Measurements from ENCODE around the gene OMP. TPM values are rescaled to one million over a fixed set of nuclear protein-coding genes. Genes with fewer than 3 reads are reported as not detected.
A peak's percentile ranks its signal among the peaks of the same experiment; 100 is the strongest.

Gene OMP
- total and polyA plus RNA-seq, 5 experiments from 2014 or later: 1.1 TPM; not detected in 4

- H3K27me3 Mint-ChIP-seq: no peaks in the 10 kb centered on the region
- no peak overlapping the region for H3K4me3 Mint-ChIP-seq
- POLR2A ChIA-PET: no interaction called here
- DNase-seq (no peak), ATAC-seq (no peak)
- no peak overlapping the region for H3K27ac Mint-ChIP-seq
- peaks cover 0 to 2% (median 0%) of the 10 kb centered on the region in 3 donors for H3K36me3 Mint-ChIP-seq
- H3K4me1 Mint-ChIP-seq: no peaks in the 10 kb centered on the region
- no peaks in the 10 kb centered on the region for H3K9me3 Mint-ChIP-seq
These were observed 679 bp downstream of the OMP start for GRCh38 chr11:77103319-77103718.

- POLR2A ChIA-PET: no interaction called here
- no peaks in the 10 kb centered on the region for H3K4me1 Mint-ChIP-seq
- peaks cover 0 to 2% (median 0%) of the 10 kb centered on the region in 3 donors for H3K36me3 Mint-ChIP-seq
- no peak for DNase-seq
- no peak overlapping the region for H3K27ac Mint-ChIP-seq
- no peak for ATAC-seq
- no peaks in the 10 kb centered on the region for H3K27me3 Mint-ChIP-seq
- no peaks in the 10 kb centered on the region for H3K9me3 Mint-ChIP-seq
- no peak overlapping the region for H3K4me3 Mint-ChIP-seq
These were observed 2.1 kb downstream of the OMP start for GRCh38 chr11:77104727-77105126.

- H3K27me3 Mint-ChIP-seq: no peaks in the 10 kb centered on the region
- H3K9me3 Mint-ChIP-seq: no peaks in the 10 kb centered on the region
- POLR2A ChIA-PET: no interaction called here
- peaks cover 0 to 2% (median 0%) of the 10 kb centered on the region in 3 donors for H3K36me3 Mint-ChIP-seq
- no peak overlapping the region for H3K27ac Mint-ChIP-seq
- no peak overlapping the region for H3K4me3 Mint-ChIP-seq
- DNase-seq (no peak), ATAC-seq (no peak)
- no peaks in the 10 kb centered on the region for H3K4me1 Mint-ChIP-seq
These were observed 3.7 kb downstream of the OMP start for GRCh38 chr11:77106321-77106720.

- H3K27ac Mint-ChIP-seq: no peak overlapping the region
- no peak for ATAC-seq
- DNase-seq: no peak
- H3K4me1 Mint-ChIP-seq: no peaks in the 10 kb centered on the region
- H3K4me3 Mint-ChIP-seq: no peak overlapping the region
- no peaks in the 10 kb centered on the region for H3K9me3 Mint-ChIP-seq
- POLR2A ChIA-PET: no interaction called here
- H3K27me3 Mint-ChIP-seq: no peaks in the 10 kb centered on the region
- peaks cover 0 to 2% (median 0%) of the 10 kb centered on the region in 3 donors for H3K36me3 Mint-ChIP-seq
These were observed 4.1 kb downstream of the OMP start for GRCh38 chr11:77106759-77107158.

GRCh38 chr11:77107950-77108349 is 5.3 kb downstream of the OMP start:
- no peak overlapping the region for H3K4me3 Mint-ChIP-seq
- ATAC-seq: no peak
- H3K9me3 Mint-ChIP-seq: no peaks in the 10 kb centered on the region
- peak overlapping the region in 1 of 10 donors; percentile 60 for H3K27ac Mint-ChIP-seq
- peaks cover 0 to 2% (median 0%) of the 10 kb centered on the region in 3 donors for H3K36me3 Mint-ChIP-seq
- no peak for DNase-seq
- H3K27me3 Mint-ChIP-seq: no peaks in the 10 kb centered on the region
- H3K4me1 Mint-ChIP-seq: no peaks in the 10 kb centered on the region
- POLR2A ChIA-PET: no interaction called here

- Mint-ChIP-seq H3K4me1 (peaks cover 0 to 2% (median 0%) of the 10 kb centered on the region in 4 donors), H3K36me3 (no peaks in the 10 kb centered on the region), H3K27ac (peak overlapping the region in 1 of 10 donors; percentile 60), H3K9me3 (no peaks in the 10 kb centered on the region), H3K27me3 (no peaks in the 10 kb centered on the region), H3K4me3 (no peak overlapping the region)
- POLR2A ChIA-PET: no interaction called here
- ATAC-seq (no peak), DNase-seq (no peak)
These were observed 5.8 kb downstream of the OMP start for GRCh38 chr11:77108436-77108835.

DNA sequence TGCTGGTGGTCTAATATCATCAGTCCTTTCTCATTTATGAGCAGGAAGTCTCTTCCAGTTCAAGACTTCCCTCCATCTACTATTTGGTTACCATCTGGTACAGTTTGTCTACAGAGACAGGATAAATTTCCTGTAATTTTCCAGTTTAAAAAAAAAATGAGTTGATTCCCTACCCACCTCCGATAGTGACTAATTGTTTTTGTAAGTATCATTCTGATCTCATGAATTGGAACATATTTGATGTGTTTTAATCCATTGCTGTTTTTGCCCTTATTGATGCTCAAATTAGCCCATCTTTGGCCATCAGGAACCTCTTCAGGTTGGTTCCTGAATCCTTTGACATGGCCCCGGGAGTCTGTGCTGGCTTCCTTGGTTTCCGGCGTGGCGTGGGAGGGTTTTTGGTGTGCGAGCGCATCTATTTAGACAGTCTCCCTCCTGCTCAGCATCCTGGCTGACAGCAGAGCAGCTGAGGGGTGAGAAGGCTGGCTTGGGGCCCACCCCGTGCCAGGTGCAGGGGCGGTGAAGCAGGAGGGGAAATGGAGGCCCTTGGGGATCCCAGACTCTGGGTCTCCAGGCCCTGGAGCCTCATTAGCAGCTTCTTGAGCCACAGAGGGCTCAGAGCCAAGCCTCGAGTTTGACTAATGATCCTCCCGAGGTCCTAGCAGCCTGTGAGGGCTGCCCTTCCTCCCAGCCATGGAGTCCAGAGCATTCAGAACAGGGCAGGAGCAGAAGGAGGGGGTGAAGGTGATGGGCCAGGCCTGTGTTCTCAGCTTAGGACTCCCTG is 6.8 kb downstream of the OMP start:
- H3K27me3 Mint-ChIP-seq: no peaks in the 10 kb centered on the region
- H3K4me3 Mint-ChIP-seq: no peak overlapping the region
- H3K4me1 Mint-ChIP-seq: peaks cover 0 to 2% (median 0%) of the 10 kb centered on the region in 4 donors
- no peaks in the 10 kb centered on the region for H3K9me3 Mint-ChIP-seq
- POLR2A ChIA-PET: no interaction called here
- no peak overlapping the region for H3K27ac Mint-ChIP-seq
- ATAC-seq (no peak), DNase-seq (no peak)
- H3K36me3 Mint-ChIP-seq: no peaks in the 10 kb centered on the region

- Mint-ChIP-seq H3K9me3 (no peaks in the 10 kb centered on the region), H3K4me1 (peaks cover 0 to 2% (median 0%) of the 10 kb centered on the region in 4 donors), H3K36me3 (peaks cover 0 to 2% (median 0%) of the 10 kb centered on the region in 3 donors), H3K27me3 (no peaks in the 10 kb centered on the region), H3K4me3 (no peak overlapping the region), H3K27ac (peak overlapping the region in 1 of 10 donors; percentile 85)
- ATAC-seq (no peak), DNase-seq (no peak)
- POLR2A ChIA-PET: no interaction called here
These were observed 8.2 kb downstream of the OMP start for GRCh38 chr11:77110836-77111235.

DNA sequence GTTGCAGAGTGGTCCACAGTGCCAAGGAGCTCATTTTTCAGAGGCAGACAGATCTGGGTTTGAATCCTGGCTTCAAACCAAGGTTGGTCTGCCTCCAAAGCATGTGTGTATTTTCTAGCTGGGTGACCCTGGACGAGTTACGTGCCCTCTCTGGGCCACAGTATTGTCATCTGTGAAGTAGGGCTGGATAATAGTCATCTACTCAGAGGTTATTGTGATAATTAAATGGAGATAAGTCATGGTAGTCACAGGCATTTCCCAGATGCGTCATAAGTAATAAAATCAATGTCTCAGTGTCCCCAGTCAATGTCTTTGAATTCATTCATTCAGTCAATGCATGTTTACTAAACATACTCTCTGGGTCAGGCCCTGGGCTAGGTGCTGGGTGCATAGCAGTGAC is 8.6 kb downstream of the OMP start:
- Mint-ChIP-seq H3K4me1 (peaks cover 0 to 2% (median 0%) of the 10 kb centered on the region in 4 donors), H3K27me3 (no peaks in the 10 kb centered on the region), H3K4me3 (no peak overlapping the region), H3K27ac (peak overlapping the region in 3 of 10 donors; percentile 22 to 85 (median 47)), H3K36me3 (peaks cover 0 to 2% (median 0%) of the 10 kb centered on the region in 3 donors), H3K9me3 (no peaks in the 10 kb centered on the region)
- DNase-seq (no peak), ATAC-seq (no peak)
- POLR2A ChIA-PET: no interaction called here

DNA sequence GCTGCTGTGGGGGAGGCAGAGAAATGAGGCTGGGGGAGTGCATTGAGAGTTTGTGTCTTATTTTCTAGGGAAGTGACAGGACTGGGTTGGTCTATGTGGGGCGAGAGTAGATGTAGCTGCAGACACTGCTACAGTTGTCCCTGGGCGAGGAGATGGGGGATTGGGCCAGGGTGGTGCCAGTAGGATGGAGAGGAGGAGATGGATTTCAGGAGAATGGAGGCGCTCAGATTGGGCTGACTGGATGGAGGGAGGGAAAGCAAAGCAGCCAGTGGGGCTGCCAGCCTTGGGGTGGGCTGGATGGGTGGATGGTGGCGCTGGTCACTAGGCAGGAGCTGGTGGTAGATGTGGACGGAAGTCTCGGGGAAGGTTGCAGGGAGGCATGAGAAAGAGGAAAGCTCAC is 9.3 kb downstream of the OMP start:
- no peaks in the 10 kb centered on the region for H3K9me3 Mint-ChIP-seq
- ATAC-seq (no peak), DNase-seq (no peak)
- POLR2A ChIA-PET: no interaction called here
- H3K4me3 Mint-ChIP-seq: no peak overlapping the region
- H3K36me3 Mint-ChIP-seq: peaks cover 0 to 2% (median 0%) of the 10 kb centered on the region in 3 donors
- H3K4me1 Mint-ChIP-seq: peaks cover 0 to 2% (median 0%) of the 10 kb centered on the region in 4 donors
- H3K27ac Mint-ChIP-seq: peak overlapping the region in 3 of 10 donors; percentile 22 to 52 (median 47)
- no peaks in the 10 kb centered on the region for H3K27me3 Mint-ChIP-seq

DNA sequence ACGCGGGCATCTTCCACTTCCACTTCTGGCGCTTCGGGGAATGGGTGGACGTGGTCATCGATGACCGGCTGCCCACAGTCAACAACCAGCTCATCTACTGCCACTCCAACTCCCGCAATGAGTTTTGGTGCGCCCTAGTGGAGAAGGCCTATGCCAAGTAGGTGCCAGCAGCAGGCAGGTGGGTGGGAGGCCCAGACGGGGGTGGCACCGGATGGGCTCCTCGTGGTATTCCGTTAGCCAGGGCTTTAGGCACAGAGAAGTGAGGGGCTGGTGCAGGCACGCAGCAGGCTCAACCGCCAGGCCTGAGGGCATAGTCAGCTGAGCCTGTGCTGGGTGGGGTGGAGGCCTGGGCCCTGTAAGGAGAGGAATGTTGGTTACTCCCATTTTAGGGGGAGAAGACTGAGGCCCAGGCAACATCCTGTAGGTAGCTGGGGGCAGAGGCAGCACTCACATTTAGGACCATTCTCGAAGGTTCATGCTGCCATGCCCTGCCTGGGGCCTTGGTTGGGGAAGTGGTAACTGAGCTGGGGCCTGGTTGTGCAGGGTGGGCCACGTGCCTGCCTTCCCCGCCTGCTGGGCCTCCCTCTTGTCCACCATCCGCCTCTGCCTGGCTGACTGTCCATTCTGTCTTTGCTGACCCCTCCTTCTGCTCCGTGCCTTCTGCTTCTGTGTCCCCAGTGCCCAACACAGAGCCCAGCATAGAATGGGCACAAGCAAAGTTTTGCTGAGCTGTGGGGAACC is 10.2 kb downstream of the OMP start:
- Mint-ChIP-seq H3K36me3 (peaks cover 0 to 2% (median 0%) of the 10 kb centered on the region in 3 donors), H3K27me3 (no peaks in the 10 kb centered on the region), H3K4me1 (peaks cover 0 to 2% (median 0%) of the 10 kb centered on the region in 4 donors), H3K4me3 (no peak overlapping the region), H3K27ac (peak overlapping the region in 3 of 10 donors; percentile 40 to 59 (median 55)), H3K9me3 (no peaks in the 10 kb centered on the region)
- POLR2A ChIA-PET: interaction anchor here (0.8 kb wide), 1 partner anchor 65 kb away, joined by 8 read pairs; no protein-coding TSS in a partner anchor
- no peak for DNase-seq
- no peak for ATAC-seq

DNA sequence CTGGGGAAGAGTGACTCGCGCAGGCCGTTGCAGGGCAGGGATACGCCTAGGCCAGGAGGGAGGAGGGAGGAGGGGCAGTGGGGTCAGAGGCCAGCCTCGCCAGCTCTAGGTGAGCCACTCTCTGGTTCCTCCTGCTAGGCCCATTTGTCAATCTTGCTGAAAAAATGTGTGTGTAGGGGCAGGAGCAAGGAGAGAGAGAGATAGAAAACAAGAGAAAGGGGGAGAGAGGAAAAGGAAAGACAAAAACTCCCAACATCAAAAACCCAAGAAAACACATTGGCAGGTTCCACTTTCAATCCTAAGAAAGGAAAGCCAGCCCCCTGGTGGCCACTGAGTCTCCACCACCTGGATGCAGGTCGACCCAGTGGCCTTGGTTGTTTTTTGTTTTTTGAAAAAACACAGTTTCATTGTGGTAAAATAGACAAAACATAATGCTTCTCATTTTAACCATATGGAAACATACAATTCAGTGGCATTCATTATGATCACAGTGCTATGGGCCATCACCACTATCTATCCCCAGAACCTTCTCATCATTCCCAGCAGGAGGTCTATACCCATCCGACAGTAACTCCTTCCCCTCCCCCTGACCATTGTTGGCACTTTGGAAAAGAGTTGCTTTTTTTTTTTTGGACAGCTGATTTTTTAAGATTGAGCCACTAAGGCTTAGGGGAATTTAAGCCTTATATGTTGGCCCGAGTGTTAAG is 10.9 kb downstream of the OMP start:
- POLR2A ChIA-PET: interaction anchor here (0.8 kb wide), 1 partner anchor 66 kb away, joined by 8 read pairs; no protein-coding TSS in a partner anchor
- no peak overlapping the region for H3K4me3 Mint-ChIP-seq
- H3K27ac Mint-ChIP-seq: peak overlapping the region in 2 of 10 donors; percentile 40 to 55
- H3K36me3 Mint-ChIP-seq: peaks cover 0 to 2% (median 0%) of the 10 kb centered on the region in 3 donors
- no peaks in the 10 kb centered on the region for H3K27me3 Mint-ChIP-seq
- no peaks in the 10 kb centered on the region for H3K9me3 Mint-ChIP-seq
- ATAC-seq (no peak), DNase-seq (no peak)
- H3K4me1 Mint-ChIP-seq: peaks cover 0 to 2% (median 0%) of the 10 kb centered on the region in 4 donors

- no peaks in the 10 kb centered on the region for H3K9me3 Mint-ChIP-seq
- peaks cover 0 to 2% (median 0%) of the 10 kb centered on the region in 4 donors for H3K4me1 Mint-ChIP-seq
- H3K4me3 Mint-ChIP-seq: no peak overlapping the region
- H3K27ac Mint-ChIP-seq: no peak overlapping the region
- ATAC-seq (no peak), DNase-seq (no peak)
- peaks cover 0 to 5% (median 0%) of the 10 kb centered on the region in 3 donors for H3K36me3 Mint-ChIP-seq
- POLR2A ChIA-PET: no interaction called here
- H3K27me3 Mint-ChIP-seq: no peaks in the 10 kb centered on the region
These were observed 11.4 kb downstream of the OMP start for GRCh38 chr11:77114089-77114463.

Data from naive thymus-derived CD8-positive, alpha-beta T cell (primary cell).